T-cell (primary cell): Measurements from ENCODE around the gene SBK2. TPM values are rescaled to one million over a fixed set of nuclear protein-coding genes. Genes with fewer than 3 reads are reported as not detected.

Experiments
- ATAC-seq, 4 experiments: fragments of 200-7000 bp in 3 of 4; fragments of 150-1000 bp in 1 of 4; cut with Tn5 transposase; replicated peaks in 1 of 4; 1 replicate in 3 of 4; 2 replicates in 1 of 4; pipeline ENCODE4 v1.10.0; 2021; ENCODE audit warnings: moderate library complexity in 3 of 4, mild to moderate bottlenecking in 2 of 4, moderate number of reproducible peaks in 1 of 4
- CTCF ChIA-PET, 2 donors: fragments of 300-600 bp; sonication (Branson Sonifier 250); formaldehyde crosslinking; loops; one replicate each; lab custom pipeline; 2022; ENCODE audit warnings: antibody characterized with exemption in 2 of 2; lab: Charles Lee
- POLR2A ChIA-PET, 2 donors: fragments of 300-600 bp; sonication (Branson Sonifier 250); formaldehyde crosslinking; loops; one replicate each; lab custom pipeline; 2022; ENCODE audit warnings: antibody characterized with exemption in 2 of 2; lab: Charles Lee
- DNase-seq, 35 experiments: peaks; one replicate each; pipeline versions ENCODE4 v3.0.0 to v3.0.0-alpha.2; 2013 to 2023
- H3K27ac ChIP-seq: one replicate; pipeline ENCODE4 v1.5.1; 2013; ENCODE audit warnings: low read length
- H3K27me3 ChIP-seq, 2 experiments: replicated peaks in 1 of 2; 1 replicate in 1 of 2; 2 replicates in 1 of 2; pipeline versions ENCODE4 v1.6.1 to v1.7.0; 2013; ENCODE audit warnings: low read length in 1 of 2, mixed read lengths in 1 of 2; ENCODE audit not compliant: control insufficient read depth in 2 of 2, insufficient read depth in 2 of 2; ENCODE audit errors: extremely low read depth in 1 of 2
- H3K36me3 ChIP-seq, 2 donors: 1 replicate in 1 of 2; 2 replicates in 1 of 2; pipeline versions ENCODE4 v1.6.1 to v1.7.0; 2013; ENCODE audit warnings: low read length in 1 of 2; ENCODE audit not compliant: control insufficient read depth in 2 of 2, insufficient read depth in 1 of 2; ENCODE audit errors: extremely low read depth in 1 of 2
- H3K4me1 ChIP-seq, 2 experiments: 1 replicate in 1 of 2; 2 replicates in 1 of 2; pipeline versions ENCODE4 v1.6.1 to v1.7.0; 2013; ENCODE audit warnings: low read length in 2 of 2, mixed read lengths in 1 of 2; ENCODE audit not compliant: insufficient read depth in 2 of 2, control insufficient read depth in 1 of 2; ENCODE audit errors: extremely low read depth in 1 of 2
- H3K4me3 ChIP-seq, 2 donors: 1 replicate in 1 of 2; 2 replicates in 1 of 2; pipeline versions ENCODE4 v1.5.1 to v1.7.0; 2013; ENCODE audit warnings: mild to moderate bottlenecking in 2 of 2, low read length in 1 of 2, moderate library complexity in 1 of 2; ENCODE audit not compliant: control insufficient read depth in 1 of 2; ENCODE audit errors: extremely low read depth in 1 of 2
- H3K9me3 ChIP-seq: 2 replicates; pipeline ENCODE4 v1.7.0; 2013
- H3K27ac Mint-ChIP-seq, 2 donors: one replicate each; pipeline ENCODE4 v1.8.0; 2020 to 2021; ENCODE audit warnings: mild to moderate bottlenecking in 2 of 2, mixed read lengths in 2 of 2
- H3K27me3 Mint-ChIP-seq, 2 donors: one replicate each; pipeline ENCODE4 v1.8.0; 2021 to 2022; ENCODE audit warnings: mixed read lengths in 2 of 2
- H3K36me3 Mint-ChIP-seq: one replicate; pipeline ENCODE4 v1.8.0; 2021; ENCODE audit warnings: mixed read lengths
- H3K4me1 Mint-ChIP-seq, 3 donors: one replicate each; pipeline ENCODE4 v1.8.0; 2020 to 2022; ENCODE audit warnings: mixed read lengths in 3 of 3, mild to moderate bottlenecking in 1 of 3
- H3K4me3 Mint-ChIP-seq, 3 donors: one replicate each; pipeline ENCODE4 v1.8.0; 2020 to 2022; ENCODE audit warnings: mild to moderate bottlenecking in 3 of 3, mixed read lengths in 3 of 3, moderate library complexity in 3 of 3
- H3K9me3 Mint-ChIP-seq, 3 donors: one replicate each; pipeline ENCODE4 v1.8.0; 2020 to 2022; ENCODE audit warnings: mixed read lengths in 3 of 3
- WGBS: methylation state at CpG from one replicate; pipeline ENCODE4 v1.1.5; 2013; ENCODE audit warnings: missing lambda C conversion rate; ENCODE audit not compliant: insufficient coverage; 5-methylcytosine and 5-hydroxymethylcytosine counted together
- total RNA-seq, 35 experiments: library from RNA in 6 of 35; stranded (reverse) in 6 of 35; fragments of 120-200 nt in 1 of 35; gene quantifications; one replicate each; pipeline versions ENCODE4 v1.2.1 to v1.2.4 and lab custom pipeline; 2013 to 2026

Gene SBK2
- total RNA-seq, 5 donors from 2014 or later (not counting 1 experiment from before 2014, with no cell fraction given) = not detected

GRCh38 chr19:55479451-55480230, 57.3 kb downstream of the SBK2 start:
- CTCF ChIA-PET = interaction anchor here in 1 of 2 donors (0.6 kb wide), 1 partner anchor 1032 kb away, joined by 3 read pairs; no protein-coding TSS in a partner anchor
- no peak for DNase-seq
- H3K9me3 Mint-ChIP-seq = no peaks in the 10 kb centered on the region

GRCh38 chr19:55479045-55479444, 57.9 kb downstream of the SBK2 start:
- Histone ChIP-seq H3K36me3 (peaks cover 8 to 11% of the 10 kb centered on the region in 2 donors), H3K27me3 (peaks cover 0 to 5% of the 10 kb centered on the region in 2 experiments), H3K27ac (no peak overlapping the region), H3K4me1 (peaks cover 3 to 34% of the 10 kb centered on the region in 2 experiments), H3K4me3 (no peak overlapping the region), H3K9me3 (no peaks in the 10 kb centered on the region)
- peaks cover 26 to 34% (median 28%) of the 10 kb centered on the region in 3 donors for H3K4me1 Mint-ChIP-seq
- WGBS = 95% methylated on average over 16 of the region's 17 CpGs
- peaks cover 8% of the 10 kb centered on the region for H3K36me3 Mint-ChIP-seq
- H3K4me3 Mint-ChIP-seq = peak overlapping the region in 2 of 3 donors; percentile 41 to 82
- ChIA-PET POLR2A (no interaction called here), CTCF (interaction anchor here in 1 of 2 donors (0.6 kb wide), 1 partner anchor 1031 kb away, joined by 3 read pairs; no protein-coding TSS in a partner anchor)
- no peaks in the 10 kb centered on the region for H3K27me3 Mint-ChIP-seq
- no peaks in the 10 kb centered on the region for H3K9me3 Mint-ChIP-seq
- no peak for ATAC-seq
- H3K27ac Mint-ChIP-seq = peak overlapping the region in 1 of 2 donors; percentile 54
- DNase-seq = no peak

More at GRCh38 chr19:55479451-55480230, 57.3 kb downstream of the SBK2 start:
- peaks cover 26 to 38% (median 31%) of the 10 kb centered on the region in 3 donors for H3K4me1 Mint-ChIP-seq
- no peak overlapping the region for H3K4me3 ChIP-seq
- peaks cover 0 to 10% of the 10 kb centered on the region in 2 experiments for H3K27me3 ChIP-seq
- H3K27ac Mint-ChIP-seq = no peak overlapping the region
- WGBS = 70% methylated on average over 9 of the region's 15 CpGs
- H3K36me3 ChIP-seq = peaks cover 8 to 11% of the 10 kb centered on the region in 2 donors
- peaks cover 8% of the 10 kb centered on the region for H3K36me3 Mint-ChIP-seq
- no peaks in the 10 kb centered on the region for H3K9me3 ChIP-seq
- no peak for ATAC-seq
- peak overlapping the region in 2 of 3 donors; percentile 25 to 82 for H3K4me3 Mint-ChIP-seq
- no peak overlapping the region for H3K27ac ChIP-seq
- POLR2A ChIA-PET = interaction anchor here in 1 of 2 donors (0.6 to 0.7 kb wide), 2 partner anchors 17 to 1032 kb away, joined by 3 read pairs; no protein-coding TSS in a partner anchor
- H3K4me1 ChIP-seq = peaks cover 9 to 40% of the 10 kb centered on the region in 2 experiments
- no peaks in the 10 kb centered on the region for H3K27me3 Mint-ChIP-seq

Other genes with a start within 250 kb of the SBK2 start
- under 1 TPM in 1 of 5 donors, not detected in 4; 0.47 TPM for gene TMEM150B, start 211.8 kb downstream of the SBK2 start, total RNA-seq
- gene KMT5C, start 197.3 kb downstream of the SBK2 start, total RNA-seq = 10 to 100 TPM; 24.4 to 71.8 (median 30.7) TPM
- under 1 TPM in 2 of 5 donors, not detected in 3; 0.12 to 0.51 TPM for gene COX6B2, start 182.4 kb downstream of the SBK2 start, total RNA-seq
- gene GARIN5B, start 173.9 kb downstream of the SBK2 start, total RNA-seq = not detected
- under 1 TPM in 2 of 5 donors, not detected in 3; 0.53 to 0.96 TPM for gene IL11, start 166.7 kb downstream of the SBK2 start, total RNA-seq
- gene TMEM190, start 160.3 kb downstream of the SBK2 start, total RNA-seq = not detected
- 10 to 100 TPM; 10.8 to 23.2 (median 20.0) TPM for gene TMEM238, start 152.8 kb downstream of the SBK2 start, total RNA-seq
- gene RPL28, start 151.2 kb downstream of the SBK2 start, total RNA-seq = 1,000 to 10,000 TPM; 3,465 to 4,436 (median 4,286) TPM
- 10 to 100 TPM; 27.5 to 75.2 (median 35.1) TPM for gene UBE2S, start 129.3 kb downstream of the SBK2 start, total RNA-seq
- gene SHISA7, start 93.8 kb downstream of the SBK2 start, total RNA-seq = not detected
- 10 to 100 TPM in 3 of 5 donors, 1 to 10 TPM in 2; 6.8 to 18.9 (median 14.7) TPM for gene ISOC2, start 75.5 kb downstream of the SBK2 start, total RNA-seq
- gene C19orf85, start 72.4 kb downstream of the SBK2 start, total RNA-seq = not detected
- gene ZNF628, start 60.5 kb downstream of the SBK2 start, total RNA-seq = 10 to 100 TPM; 14.2 to 24.1 (median 16.2) TPM
- gene NAT14, start 51.9 kb downstream of the SBK2 start, total RNA-seq = 10 to 100 TPM in 1 of 5 donors, 1 to 10 TPM in 4; 6.3 to 10.4 (median 8.1) TPM
- gene SSC5D, start 48.7 kb downstream of the SBK2 start, total RNA-seq = 1 to 10 TPM in 2 of 5 donors, under 1 TPM in 3; 0.38 to 1.3 (median 0.66) TPM
- not detected for gene SBK3, start 8.4 kb upstream of the SBK2 start, total RNA-seq
- gene ZNF579, start 43.7 kb upstream of the SBK2 start, total RNA-seq = 10 to 100 TPM in 3 of 5 donors, 1 to 10 TPM in 2; 5.4 to 13.3 (median 10.0) TPM
- 10 to 100 TPM in 4 of 5 donors, 1 to 10 TPM in 1; 9.8 to 27.7 (median 19.0) TPM for gene FIZ1, start 62.4 kb upstream of the SBK2 start, total RNA-seq
- gene ZNF524, start 63.2 kb upstream of the SBK2 start, total RNA-seq = 10 to 100 TPM; 14.9 to 42.2 (median 33.4) TPM
- gene ZNF865, start 68.5 kb upstream of the SBK2 start, total RNA-seq = 10 to 100 TPM; 16.3 to 29.4 (median 27.3) TPM
- gene ZNF784, start 87.4 kb upstream of the SBK2 start, total RNA-seq = 10 to 100 TPM in 2 of 5 donors, 1 to 10 TPM in 3; 7.2 to 13.3 (median 8.2) TPM
- 100 to 1,000 TPM in 2 of 5 donors, 10 to 100 TPM in 3; 44.6 to 116 (median 94.2) TPM for gene ZNF580, start 103.9 kb upstream of the SBK2 start, total RNA-seq
- 10 to 100 TPM; 26.4 to 38.7 (median 31.9) TPM for gene ZNF581, start 106.5 kb upstream of the SBK2 start, total RNA-seq
- gene CCDC106, start 111.1 kb upstream of the SBK2 start, total RNA-seq = 1 to 10 TPM; 1.7 to 4.7 (median 3.8) TPM
- gene U2AF2, start 117.9 kb upstream of the SBK2 start, total RNA-seq = 100 to 1,000 TPM; 254 to 310 (median 303) TPM
- gene EPN1, start 138.1 kb upstream of the SBK2 start, total RNA-seq = 10 to 100 TPM; 32.6 to 75.2 (median 60.6) TPM
- not detected for gene NLRP9, start 201.3 kb upstream of the SBK2 start, total RNA-seq
- gene RFPL4A, start 222.0 kb upstream of the SBK2 start, total RNA-seq = not detected
- not detected for gene RFPL4AL1, start 232.0 kb upstream of the SBK2 start, total RNA-seq